CD4-positive, alpha-beta T cell (primary cell): ENCODE data around the gene CSRP1. TPM values are rescaled to one million over a fixed set of nuclear protein-coding genes. Genes with fewer than 3 reads are reported as not detected.

Source experiments
- ATAC-seq: fragments of 200-7000 bp; cut with Tn5 transposase; one replicate; pipeline ENCODE4 v1.10.0; 2022; ENCODE audit warnings: mild to moderate bottlenecking; ENCODE audit not compliant: poor library complexity
- CTCF ChIA-PET: fragments of 350-600 bp; sonication (Branson Sonifier 250); formaldehyde crosslinking; loops from one replicate; lab custom pipeline; 2021; ENCODE audit warnings: antibody characterized with exemption, inconsistent platforms; lab: Charles Lee
- POLR2A ChIA-PET: fragments of 350-600 bp; sonication (Branson Sonifier 250); formaldehyde crosslinking; loops from one replicate; lab custom pipeline; 2021; ENCODE audit warnings: antibody characterized with exemption, inconsistent platforms; lab: Charles Lee
- DNase-seq, 14 experiments: peaks; one replicate each; pipeline ENCODE4 v3.0.0-alpha.2; 2013 to 2020; ENCODE audit warnings: mixed read lengths in 2 of 14
- H3K27ac ChIP-seq, 2 donors: one replicate each; pipeline versions ENCODE4 v1.5.1 to v1.7.0; 2013; ENCODE audit warnings: low read length in 2 of 2, low read depth in 1 of 2, mild to moderate bottlenecking in 1 of 2
- H3K27me3 ChIP-seq, 2 experiments: 1 replicate in 1 of 2; 2 replicates in 1 of 2; pipeline versions ENCODE4 v1.6.1 to v1.7.0; 2013; ENCODE audit warnings: low read length in 2 of 2, control low read depth in 1 of 2, mild to moderate bottlenecking in 1 of 2, moderate library complexity in 1 of 2; ENCODE audit not compliant: insufficient read depth in 2 of 2, control insufficient read depth in 1 of 2
- H3K36me3 ChIP-seq: one replicate; pipeline ENCODE4 v1.6.1; 2013; ENCODE audit warnings: low read length, control low read depth; ENCODE audit not compliant: insufficient read depth
- H3K4me1 ChIP-seq: one replicate; pipeline ENCODE4 v1.6.1; 2013; ENCODE audit warnings: low read length, control low read depth; ENCODE audit not compliant: insufficient read depth
- H3K4me3 ChIP-seq: one replicate; pipeline ENCODE4 v1.5.1; 2013; ENCODE audit warnings: mild to moderate bottlenecking, low read length, moderate library complexity
- H3K9me3 ChIP-seq, 2 experiments: 1 replicate in 1 of 2; 2 replicates in 1 of 2; pipeline versions ENCODE4 v1.6.1 to v1.7.0; 2013; ENCODE audit warnings: low read length in 2 of 2, mild to moderate bottlenecking in 2 of 2, control low read depth in 1 of 2, moderate library complexity in 1 of 2; ENCODE audit not compliant: control insufficient read depth in 1 of 2, insufficient read depth in 1 of 2
- H3K27ac Mint-ChIP-seq: one replicate; pipeline ENCODE4 v1.8.0; 2020; ENCODE audit warnings: mixed read lengths
- H3K27me3 Mint-ChIP-seq: one replicate; pipeline ENCODE4 v1.8.0; 2021; ENCODE audit warnings: mixed read lengths
- H3K36me3 Mint-ChIP-seq: one replicate; pipeline ENCODE4 v1.8.0; 2021; ENCODE audit warnings: low read depth, mixed read lengths
- H3K4me1 Mint-ChIP-seq: one replicate; pipeline ENCODE4 v1.8.0; 2021; ENCODE audit warnings: low read depth, mixed read lengths
- H3K4me3 Mint-ChIP-seq: one replicate; pipeline ENCODE4 v1.8.0; 2020; ENCODE audit warnings: mild to moderate bottlenecking, mixed read lengths
- H3K9me3 Mint-ChIP-seq: one replicate; pipeline ENCODE4 v1.8.0; 2020; ENCODE audit warnings: mixed read lengths
- CTCF ChIP-seq: fragments of 200-600 bp; IDR thresholded peaks from one replicate; pipeline ENCODE4 v1.8.0; 2022; ENCODE audit warnings: antibody characterized with exemption, mild to moderate bottlenecking
- intact Hi-C, 2 experiments: fragments of 100-400 bp; cut with DNase I in 1 of 2; cut with micrococcal nuclease in 1 of 2; formaldehyde crosslinking; loops; one replicate each; pipeline versions ENCODE4 v1.15.1 to v1.9.0; 2023 to 2025; cut with DNase I, micrococcal nuclease
- total RNA-seq, 174 experiments: library from RNA in 2 of 174; stranded (reverse) in 2 of 174; gene quantifications; one replicate each; pipeline ENCODE4 v1.2.3 and lab custom pipeline; 2021 to 2026

The CSRP1 gene
- total RNA-seq, 2 experiments from 2014 or later, result 34.8 to 39.9 TPM

DNA sequence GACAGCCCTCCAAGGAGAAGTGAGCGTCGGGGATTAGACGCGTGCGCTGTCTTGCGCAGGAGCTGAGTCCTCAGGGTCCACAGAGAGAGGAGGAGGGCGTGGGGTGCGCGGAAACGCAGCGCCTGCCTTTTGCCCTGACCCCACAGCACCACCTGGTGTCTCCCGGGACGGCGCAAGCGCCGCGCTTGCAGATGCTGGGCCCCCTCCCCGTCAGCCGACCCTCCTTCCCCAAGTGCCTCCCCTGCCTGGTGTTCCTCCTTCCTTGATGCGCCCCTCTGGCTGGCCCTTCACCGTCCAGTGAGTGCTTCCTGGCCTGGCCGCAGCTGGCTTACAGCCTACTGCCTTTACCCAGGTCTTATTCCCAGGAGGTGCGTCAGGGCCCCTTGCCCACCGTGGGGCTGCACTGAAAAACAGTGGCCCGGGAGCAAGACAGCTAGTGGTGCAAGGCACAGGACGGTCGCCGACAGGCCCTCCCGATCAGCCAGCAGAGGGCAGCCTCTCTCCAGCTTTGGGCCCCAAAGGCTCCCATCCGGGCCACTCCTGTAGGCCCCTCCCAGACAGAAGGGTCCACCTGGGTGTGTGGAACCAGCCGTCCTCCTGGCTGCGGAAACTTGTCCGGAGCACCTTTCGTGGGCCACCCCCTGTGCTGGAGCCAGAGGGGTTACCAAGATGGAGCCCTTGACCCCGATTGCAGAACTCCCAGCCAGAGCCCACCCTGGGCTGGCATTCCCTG lies 25.0 kb downstream of the CSRP1 start:
- intact Hi-C loops, result loop anchor here (1.0 to 10.0 kb wide), 4 partner anchors 31 to 223 kb away; no protein-coding TSS in a partner anchor
- peaks cover 26% of the 10 kb centered on the region for H3K4me1 ChIP-seq
- H3K4me1 Mint-ChIP-seq, result peaks cover 25% of the 10 kb centered on the region
- H3K27me3 ChIP-seq, result peaks cover 15 to 21% of the 10 kb centered on the region in 2 experiments
- ATAC-seq (peak; percentile 82), DNase-seq (peak; percentile 67 to 88 (median 76))
- peak; percentile 85 for TF ChIP-seq CTCF
- peak overlapping the region; percentile 79 for H3K4me3 Mint-ChIP-seq
- H3K9me3 Mint-ChIP-seq, result no peaks in the 10 kb centered on the region
- peak overlapping the region; percentile 46 for H3K4me3 ChIP-seq
- H3K36me3 Mint-ChIP-seq, result peaks cover 34% of the 10 kb centered on the region
- no peak overlapping the region for H3K27ac ChIP-seq
- ChIA-PET POLR2A (interaction anchor here (0.8 to 3.4 kb wide), 4 partner anchors 18 to 31 kb away, joined by 3 to 36 read pairs (median 10); partner anchors contain the start of gene CSRP1), CTCF (interaction anchor here (0.6 to 6.8 kb wide), 11 partner anchors 9 to 112 kb away, joined by 3 to 187 read pairs (median 5); partner anchors contain the start of genes CSRP1 and PHLDA3)
- peaks cover 15% of the 10 kb centered on the region for H3K36me3 ChIP-seq
- H3K27ac Mint-ChIP-seq, result no peak overlapping the region
- peaks cover 0 to 8% of the 10 kb centered on the region in 2 experiments for H3K9me3 ChIP-seq
- H3K27me3 Mint-ChIP-seq, result peaks cover 43% of the 10 kb centered on the region

- H3K9me3 ChIP-seq, result peaks cover 0 to 8% of the 10 kb centered on the region in 2 experiments
- ChIA-PET CTCF (interaction anchor here (1.4 to 6.8 kb wide), 5 partner anchors 15 to 34 kb away, joined by 3 to 187 read pairs (median 7); partner anchors contain the start of gene CSRP1), POLR2A (interaction anchor here (1.6 to 3.4 kb wide), 3 partner anchors 25 to 32 kb away, joined by 7 to 36 read pairs (median 14); partner anchors contain the start of gene CSRP1)
- DNase-seq (no peak), ATAC-seq (no peak)
- Mint-ChIP-seq H3K4me3 (peak overlapping the region; percentile 79), H3K9me3 (no peaks in the 10 kb centered on the region), H3K27ac (no peak overlapping the region), H3K36me3 (peaks cover 24% of the 10 kb centered on the region), H3K4me1 (peaks cover 25% of the 10 kb centered on the region), H3K27me3 (peaks cover 49% of the 10 kb centered on the region)
- intact Hi-C loops, result loop anchor here (2.0 to 10.0 kb wide), 3 partner anchors 32 to 224 kb away; no protein-coding TSS in a partner anchor
- H3K36me3 ChIP-seq, result peaks cover 15% of the 10 kb centered on the region
- H3K4me1 ChIP-seq, result peaks cover 26% of the 10 kb centered on the region
- H3K27ac ChIP-seq, result no peak overlapping the region
- H3K4me3 ChIP-seq, result peak overlapping the region; percentile 46
- peaks cover 15 to 25% of the 10 kb centered on the region in 2 experiments for H3K27me3 ChIP-seq
- TF ChIP-seq CTCF, result no peak
These were observed 25.9 kb downstream of the CSRP1 start for GRCh38 chr1:201481004-201481380.

DNA sequence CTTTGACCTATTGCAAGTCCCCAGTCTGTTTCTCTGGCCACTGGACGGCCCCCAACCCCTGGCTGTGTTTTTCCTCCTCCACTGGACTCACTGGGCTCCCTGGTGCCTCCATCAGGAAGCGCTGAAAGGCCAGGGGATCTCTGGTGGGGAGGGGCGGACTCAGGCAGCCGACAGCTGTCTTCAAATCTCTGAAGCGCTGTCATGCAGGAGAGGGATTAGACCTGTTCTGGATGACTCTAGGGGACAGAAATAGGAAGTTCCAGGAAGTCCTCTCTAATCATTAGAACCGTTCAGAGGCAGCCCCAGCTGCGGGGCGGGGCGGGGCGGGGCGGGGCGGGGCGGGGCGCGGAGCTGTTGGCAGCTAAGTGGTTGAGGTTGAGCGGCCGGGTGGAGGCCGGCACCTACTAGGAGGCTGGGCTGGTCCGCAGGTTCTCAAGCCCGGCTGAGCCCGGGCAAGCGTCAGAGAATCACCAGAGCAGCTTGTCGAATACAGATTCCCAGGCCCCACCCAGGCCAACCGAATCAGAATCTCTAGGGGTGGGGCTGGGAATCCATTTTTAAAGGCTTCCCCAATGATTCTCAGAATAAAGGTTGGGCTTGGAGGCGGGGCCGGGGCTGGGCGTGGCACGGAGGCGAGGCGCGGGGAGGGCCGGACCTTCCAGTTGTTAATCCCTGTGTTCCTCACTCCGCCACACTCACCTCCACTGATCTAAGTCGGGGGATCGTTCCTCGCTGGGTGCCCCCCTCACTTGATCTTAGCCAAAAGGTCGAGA lies 26.5 kb downstream of the CSRP1 start:
- Mint-ChIP-seq H3K27me3 (peaks cover 55% of the 10 kb centered on the region), H3K9me3 (no peaks in the 10 kb centered on the region), H3K36me3 (peaks cover 19% of the 10 kb centered on the region), H3K4me1 (peaks cover 25% of the 10 kb centered on the region), H3K4me3 (peak overlapping the region; percentile 79), H3K27ac (no peak overlapping the region)
- Histone ChIP-seq H3K27me3 (peaks cover 15 to 30% of the 10 kb centered on the region in 2 experiments), H3K4me3 (peak overlapping the region; percentile 46), H3K4me1 (peaks cover 26% of the 10 kb centered on the region), H3K27ac (no peak overlapping the region), H3K36me3 (peaks cover 12% of the 10 kb centered on the region), H3K9me3 (peaks cover 0 to 8% of the 10 kb centered on the region in 2 experiments)
- ATAC-seq, result peak; percentile 50
- no peak for TF ChIP-seq CTCF
- intact Hi-C loops, result loop anchor here (2.0 to 10.0 kb wide), 3 partner anchors 32 to 224 kb away; no protein-coding TSS in a partner anchor
- CTCF ChIA-PET, result interaction anchor here (0.6 to 6.8 kb wide), 3 partner anchors 27 to 1884 kb away, joined by 3 to 187 read pairs (median 27); partner anchors contain the start of gene CSRP1
- POLR2A ChIA-PET, result interaction anchor here (2.5 to 3.4 kb wide), 2 partner anchors 27 to 33 kb away, joined by 14 to 36 read pairs; partner anchors contain the start of gene CSRP1
- DNase-seq, result peak in 13 of 14 experiments; percentile 3 to 73 (median 41)
